Mucosa of descending colon (tissue), 3 donors: ENCODE data around the gene DCBLD1. TPM values are rescaled to one million over a fixed set of nuclear protein-coding genes. Genes with fewer than 3 reads are reported as not detected.

ENCODE experiments used
- ATAC-seq: fragments of 200-7000 bp; cut with Tn5 transposase; one replicate; pipeline ENCODE4 v1.9.1; 2020; ENCODE audit warnings: mild to moderate bottlenecking, moderate library complexity
- DNase-seq, 3 donors: peaks; one replicate each; pipeline ENCODE4 v3.0.0-alpha.2; 2020
- H3K36me3 ChIP-seq: fragments of 200-600 bp; one replicate; pipeline ENCODE4 v1.8.0; 2021; ENCODE audit warnings: low read depth, mild to moderate bottlenecking
- H3K4me1 ChIP-seq: fragments of 200-600 bp; one replicate; pipeline ENCODE4 v1.8.0; 2021; ENCODE audit warnings: low read depth, mild to moderate bottlenecking
- H3K4me3 ChIP-seq: fragments of 200-600 bp; one replicate; pipeline ENCODE4 v1.8.0; 2021; ENCODE audit warnings: mild to moderate bottlenecking
- H3K9me3 ChIP-seq: fragments of 200-600 bp; one replicate; pipeline ENCODE4 v1.8.0; 2021; ENCODE audit warnings: mild to moderate bottlenecking
- CTCF ChIP-seq: fragments of 200-600 bp; IDR thresholded peaks from one replicate; pipeline ENCODE4 v1.8.0; 2022; ENCODE audit warnings: antibody characterized with exemption, mild to moderate bottlenecking
- intact Hi-C, 2 donors: fragments of 100-400 bp; cut with DNase I in 1 of 2; cut with micrococcal nuclease in 1 of 2; formaldehyde crosslinking; loops; one replicate each; pipeline versions ENCODE4 v1.11.0 to v1.11.1; 2022; cut with DNase I, micrococcal nuclease
- total RNA-seq, 3 donors: library from RNA; stranded (reverse); fragmentation: NEBNext Ultra II Directional in 2 of 3; extraction: Animal tissue kit (Norgen Biotek cat#: 25700) in 2 of 3; gene quantifications; one replicate each; pipeline versions ENCODE4 v1.2.1 to v1.2.4, GENCODE V29; 2021 to 2023
- donor health status: DM: no; HTN: no; CAD: no; lungs with moderate emphysema.
- donor health status: DM: no; HTN: no; CAD: no.
- donor health status: DM: no; HTN: yes; CAD: no.

DCBLD1 gene
- total RNA-seq, 3 donors from 2014 or later: 11.3 to 16.8 (median 11.4) TPM

GRCh38 chr6:117481926-117482239 is 591 bp upstream of the DCBLD1 start:
- TF ChIP-seq CTCF: no peak
- peaks cover 12% of the 10 kb centered on the region for H3K4me1 ChIP-seq
- ATAC-seq (no peak), DNase-seq (peak in 1 of 3 donors; percentile 15)
- H3K9me3 ChIP-seq: no peaks in the 10 kb centered on the region
- no peak overlapping the region for H3K4me3 ChIP-seq
- H3K36me3 ChIP-seq: no peaks in the 10 kb centered on the region
- intact Hi-C loops: loop anchor here in 1 of 2 donors (10.0 kb wide), 1 partner anchor 123 kb away; the partner anchor contains the start of gene GOPC

- H3K4me3 ChIP-seq: peak overlapping the region; percentile 56
- DNase-seq (peak; percentile 61 to 82 (median 77)), ATAC-seq (peak; percentile 61)
- H3K4me1 ChIP-seq: peaks cover 12% of the 10 kb centered on the region
- no peaks in the 10 kb centered on the region for H3K9me3 ChIP-seq
- no peak for TF ChIP-seq CTCF
- H3K36me3 ChIP-seq: no peaks in the 10 kb centered on the region
- intact Hi-C loops: loop anchor here in 1 of 2 donors (10.0 kb wide), 1 partner anchor 122 kb away; the partner anchor contains the start of gene GOPC
Measured at GRCh38 chr6:117483004-117483644, 650 bp downstream of the DCBLD1 start.

- Histone ChIP-seq H3K36me3 (no peaks in the 10 kb centered on the region), H3K9me3 (no peaks in the 10 kb centered on the region), H3K4me1 (peaks cover 12% of the 10 kb centered on the region), H3K4me3 (peak overlapping the region; percentile 56)
- DNase-seq: peak in 1 of 3 donors; percentile 40
- TF ChIP-seq CTCF: no peak
- ATAC-seq: no peak
- intact Hi-C loops: loop anchor here in 1 of 2 donors (10.0 kb wide), 1 partner anchor 121 kb away; the partner anchor contains the start of gene GOPC
Measured at GRCh38 chr6:117483645-117484016, 1.2 kb downstream of the DCBLD1 start.

GRCh38 chr6:117484052-117484646 is 1.7 kb downstream of the DCBLD1 start:
- ATAC-seq (no peak), DNase-seq (no peak)

GRCh38 chr6:117485433-117485832 is 3.0 kb downstream of the DCBLD1 start:
- H3K36me3 ChIP-seq: no peaks in the 10 kb centered on the region
- intact Hi-C loops: loop anchor here in 1 of 2 donors (10.0 kb wide), 1 partner anchor 119 kb away; the partner anchor contains the start of gene GOPC
- DNase-seq: no peak
- H3K4me3 ChIP-seq: no peak overlapping the region
- peaks cover 12% of the 10 kb centered on the region for H3K4me1 ChIP-seq
- H3K9me3 ChIP-seq: no peaks in the 10 kb centered on the region
- no peak for TF ChIP-seq CTCF
- no peak for ATAC-seq

More at GRCh38 chr6:117484052-117484646, 1.7 kb downstream of the DCBLD1 start:
- intact Hi-C loops: loop anchor here in 1 of 2 donors (10.0 kb wide), 1 partner anchor 121 kb away; the partner anchor contains the start of gene GOPC
- Histone ChIP-seq H3K4me3 (no peak overlapping the region), H3K36me3 (no peaks in the 10 kb centered on the region), H3K4me1 (peaks cover 12% of the 10 kb centered on the region), H3K9me3 (no peaks in the 10 kb centered on the region)
- no peak for TF ChIP-seq CTCF
